HEK293 (cell line): ENCODE results near the gene GRHL3.
A peak's percentile ranks its signal among the peaks of the same experiment; 100 is the strongest.

ENCODE experiments used
- BCL11B ChIP-seq: fragments of 450-650 bp; formaldehyde crosslinking; IDR thresholded peaks from 2 replicates; pipeline ENCODE4 v1.5.1; 2016; ENCODE audit warnings: low read depth, missing biosample characterization, missing genetic modification characterization
- GLI4 ChIP-seq: fragments of 450-650 bp; formaldehyde crosslinking; IDR thresholded peaks from 2 replicates; pipeline ENCODE4 v1.5.1; 2016; ENCODE audit warnings: missing biosample characterization, missing genetic modification characterization
- HOXD13 ChIP-seq: sonication (generic); formaldehyde crosslinking; IDR thresholded peaks from 2 replicates; pipeline ENCODE4 v1.8.0; 2022; ENCODE audit warnings: missing genetic modification reagents, borderline replicate concordance
- KLF10 ChIP-seq: fragments of 450-650 bp; IDR thresholded peaks from 2 replicates; pipeline ENCODE4 v1.5.1; 2018; ENCODE audit warnings: missing biosample characterization, mild to moderate bottlenecking, missing genetic modification characterization
- KLF17 ChIP-seq: fragments of 450-650 bp; formaldehyde crosslinking; IDR thresholded peaks from 2 replicates; pipeline ENCODE4 v1.5.1; 2016; ENCODE audit warnings: missing biosample characterization, missing genetic modification characterization
- PRDM2 ChIP-seq: fragments of 450-650 bp; formaldehyde crosslinking; IDR thresholded peaks from 2 replicates; pipeline ENCODE4 v1.5.1; 2016; ENCODE audit warnings: missing biosample characterization, missing genetic modification characterization, borderline replicate concordance
- RBAK ChIP-seq: fragments of 450-650 bp; formaldehyde crosslinking; IDR thresholded peaks from 2 replicates; pipeline ENCODE4 v1.5.1; 2016; ENCODE audit warnings: missing biosample characterization, missing genetic modification characterization
- REPIN1 ChIP-seq: fragments of 450-650 bp; formaldehyde crosslinking; IDR thresholded peaks from 2 replicates; pipeline ENCODE4 v1.5.1; 2017; ENCODE audit warnings: missing biosample characterization, missing genetic modification characterization, low read depth
- SALL2 ChIP-seq: fragments of 450-650 bp; formaldehyde crosslinking; IDR thresholded peaks from 2 replicates; pipeline ENCODE4 v1.5.0; 2017; ENCODE audit warnings: missing biosample characterization, mild to moderate bottlenecking, missing genetic modification characterization, borderline replicate concordance
- SP2 ChIP-seq: fragments of 450-650 bp; formaldehyde crosslinking; IDR thresholded peaks from 2 replicates; pipeline ENCODE4 v1.5.1; 2016; ENCODE audit warnings: missing biosample characterization, missing genetic modification characterization
- TCF7L2 ChIP-seq: IDR thresholded peaks from 2 replicates; pipeline ENCODE4 v1.6.1; 2011; ENCODE audit warnings: low read depth, mild to moderate bottlenecking, inconsistent platforms, low read length, moderate library complexity, borderline replicate concordance
- YY2 ChIP-seq: fragments of 450-650 bp; formaldehyde crosslinking; IDR thresholded peaks from 2 replicates; pipeline ENCODE4 v1.5.1; 2016; ENCODE audit warnings: missing biosample characterization, missing genetic modification characterization
- ZBTB17 ChIP-seq: fragments of 450-650 bp; formaldehyde crosslinking; IDR thresholded peaks from 2 replicates; pipeline ENCODE4 v1.5.1; 2016; ENCODE audit warnings: missing biosample characterization, missing genetic modification characterization
- ZBTB8A ChIP-seq: fragments of 450-650 bp; formaldehyde crosslinking; IDR thresholded peaks from 2 replicates; pipeline ENCODE4 v1.5.1; 2016; ENCODE audit warnings: missing biosample characterization, missing genetic modification characterization
- ZNF10 ChIP-seq: fragments of 450-650 bp; formaldehyde crosslinking; IDR thresholded peaks from 2 replicates; pipeline ENCODE4 v1.5.1; 2017; ENCODE audit warnings: missing biosample characterization, missing genetic modification characterization
- ZNF16 ChIP-seq: fragments of 450-650 bp; formaldehyde crosslinking; IDR thresholded peaks from 2 replicates; pipeline ENCODE4 v1.5.1; 2016; ENCODE audit warnings: low read depth, missing biosample characterization, missing genetic modification characterization
- ZNF211 ChIP-seq: fragments of 450-650 bp; formaldehyde crosslinking; IDR thresholded peaks from 2 replicates; pipeline ENCODE4 v1.5.1; 2016; ENCODE audit warnings: low read depth, missing biosample characterization, missing genetic modification characterization
- ZNF24 ChIP-seq: fragments of 450-650 bp; formaldehyde crosslinking; IDR thresholded peaks from 2 replicates; pipeline ENCODE4 v1.5.1; 2016; ENCODE audit warnings: missing biosample characterization, missing genetic modification characterization
- ZNF324 ChIP-seq: fragments of 450-650 bp; formaldehyde crosslinking; IDR thresholded peaks from 2 replicates; pipeline ENCODE4 v1.5.1; 2016; ENCODE audit warnings: missing biosample characterization, missing genetic modification characterization
- ZNF404 ChIP-seq: fragments of 450-650 bp; formaldehyde crosslinking; IDR thresholded peaks from 2 replicates; pipeline ENCODE4 v1.5.1; 2017; ENCODE audit warnings: missing biosample characterization, missing genetic modification characterization
- ZNF416 ChIP-seq: fragments of 450-650 bp; formaldehyde crosslinking; IDR thresholded peaks from 2 replicates; pipeline ENCODE4 v1.5.1; 2016; ENCODE audit warnings: missing biosample characterization, missing genetic modification characterization
- ZNF433 ChIP-seq: fragments of 450-650 bp; formaldehyde crosslinking; IDR thresholded peaks from 2 replicates; pipeline ENCODE4 v1.5.1; 2016; ENCODE audit warnings: missing biosample characterization, missing genetic modification characterization, low read depth
- ZNF501 ChIP-seq: fragments of 450-650 bp; formaldehyde crosslinking; IDR thresholded peaks from 2 replicates; pipeline ENCODE4 v1.5.1; 2016; ENCODE audit warnings: missing biosample characterization, missing genetic modification characterization
- ZNF571 ChIP-seq: fragments of 450-650 bp; formaldehyde crosslinking; IDR thresholded peaks from 2 replicates; pipeline ENCODE4 v1.5.0; 2017; ENCODE audit warnings: missing biosample characterization, missing genetic modification characterization
- TF ChIP-seq, protein P1 (sequence below): fragments of 450-650 bp; formaldehyde crosslinking; IDR thresholded peaks from 2 replicates; pipeline ENCODE4 v1.5.1; 2016; ENCODE audit warnings: missing biosample characterization, missing genetic modification characterization
- TF ChIP-seq, protein P2 (sequence below): fragments of 450-650 bp; formaldehyde crosslinking; IDR thresholded peaks from 2 replicates; pipeline ENCODE4 v1.5.1; 2016; ENCODE audit warnings: missing biosample characterization, missing genetic modification characterization
- TF ChIP-seq, protein P3 (sequence below): fragments of 450-650 bp; formaldehyde crosslinking; IDR thresholded peaks from 2 replicates; pipeline ENCODE4 v1.5.1; 2016; ENCODE audit warnings: missing biosample characterization, missing genetic modification characterization

GRHL3 gene

GRCh38 chr1:24289937-24290595 is 29.1 kb upstream of the GRHL3 start (continued):
- TF ChIP-seq SP2: no peak
- TF ChIP-seq GLI4 (tag by site-specific recombination): no peak
- TF ChIP-seq ZNF416 (tag by site-specific recombination): no peak
- no peak for TF ChIP-seq ZNF433 (tag by site-specific recombination)
- TF ChIP-seq PRDM2: no peak
- TF ChIP-seq REPIN1 (tag by site-specific recombination): no peak
- peak; percentile 49; the same call in 1 of the 2 replicates for TF ChIP-seq KLF17 (tag by site-specific recombination)
- TF ChIP-seq ZNF501 (tag by site-specific recombination): no peak; the same call in 1 of the 2 replicates
- TF ChIP-seq ZNF404 (tag by site-specific recombination): no peak
- no peak for TF ChIP-seq RBAK (tag by site-specific recombination)
- TF ChIP-seq, protein P1, sequence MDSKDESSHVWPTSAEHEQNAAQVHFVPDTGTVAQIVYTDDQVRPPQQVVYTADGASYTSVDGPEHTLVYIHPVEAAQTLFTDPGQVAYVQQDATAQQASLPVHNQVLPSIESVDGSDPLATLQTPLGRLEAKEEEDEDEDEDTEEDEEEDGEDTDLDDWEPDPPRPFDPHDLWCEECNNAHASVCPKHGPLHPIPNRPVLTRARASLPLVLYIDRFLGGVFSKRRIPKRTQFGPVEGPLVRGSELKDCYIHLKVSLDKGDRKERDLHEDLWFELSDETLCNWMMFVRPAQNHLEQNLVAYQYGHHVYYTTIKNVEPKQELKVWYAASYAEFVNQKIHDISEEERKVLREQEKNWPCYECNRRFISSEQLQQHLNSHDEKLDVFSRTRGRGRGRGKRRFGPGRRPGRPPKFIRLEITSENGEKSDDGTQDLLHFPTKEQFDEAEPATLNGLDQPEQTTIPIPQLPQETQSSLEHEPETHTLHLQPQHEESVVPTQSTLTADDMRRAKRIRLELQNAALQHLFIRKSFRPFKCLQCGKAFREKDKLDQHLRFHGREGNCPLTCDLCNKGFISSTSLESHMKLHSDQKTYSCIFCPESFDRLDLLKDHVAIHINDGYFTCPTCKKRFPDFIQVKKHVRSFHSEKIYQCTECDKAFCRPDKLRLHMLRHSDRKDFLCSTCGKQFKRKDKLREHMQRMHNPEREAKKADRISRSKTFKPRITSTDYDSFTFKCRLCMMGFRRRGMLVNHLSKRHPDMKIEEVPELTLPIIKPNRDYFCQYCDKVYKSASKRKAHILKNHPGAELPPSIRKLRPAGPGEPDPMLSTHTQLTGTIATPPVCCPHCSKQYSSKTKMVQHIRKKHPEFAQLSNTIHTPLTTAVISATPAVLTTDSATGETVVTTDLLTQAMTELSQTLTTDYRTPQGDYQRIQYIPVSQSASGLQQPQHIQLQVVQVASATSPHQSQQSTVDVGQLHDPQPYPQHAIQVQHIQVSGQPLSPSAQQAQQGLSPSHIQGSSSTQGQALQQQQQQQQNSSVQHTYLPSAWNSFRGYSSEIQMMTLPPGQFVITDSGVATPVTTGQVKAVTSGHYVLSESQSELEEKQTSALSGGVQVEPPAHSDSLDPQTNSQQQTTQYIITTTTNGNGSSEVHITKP (tag by site-specific recombination): peak; percentile 78
- TF ChIP-seq, protein P2, sequence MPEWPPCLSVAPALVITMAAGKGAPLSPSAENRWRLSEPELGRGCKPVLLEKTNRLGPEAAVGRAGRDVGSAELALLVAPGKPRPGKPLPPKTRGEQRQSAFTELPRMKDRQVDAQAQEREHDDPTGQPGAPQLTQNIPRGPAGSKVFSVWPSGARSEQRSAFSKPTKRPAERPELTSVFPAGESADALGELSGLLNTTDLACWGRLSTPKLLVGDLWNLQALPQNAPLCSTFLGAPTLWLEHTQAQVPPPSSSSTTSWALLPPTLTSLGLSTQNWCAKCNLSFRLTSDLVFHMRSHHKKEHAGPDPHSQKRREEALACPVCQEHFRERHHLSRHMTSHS (tag by site-specific recombination): no peak
- TF ChIP-seq, protein P3, sequence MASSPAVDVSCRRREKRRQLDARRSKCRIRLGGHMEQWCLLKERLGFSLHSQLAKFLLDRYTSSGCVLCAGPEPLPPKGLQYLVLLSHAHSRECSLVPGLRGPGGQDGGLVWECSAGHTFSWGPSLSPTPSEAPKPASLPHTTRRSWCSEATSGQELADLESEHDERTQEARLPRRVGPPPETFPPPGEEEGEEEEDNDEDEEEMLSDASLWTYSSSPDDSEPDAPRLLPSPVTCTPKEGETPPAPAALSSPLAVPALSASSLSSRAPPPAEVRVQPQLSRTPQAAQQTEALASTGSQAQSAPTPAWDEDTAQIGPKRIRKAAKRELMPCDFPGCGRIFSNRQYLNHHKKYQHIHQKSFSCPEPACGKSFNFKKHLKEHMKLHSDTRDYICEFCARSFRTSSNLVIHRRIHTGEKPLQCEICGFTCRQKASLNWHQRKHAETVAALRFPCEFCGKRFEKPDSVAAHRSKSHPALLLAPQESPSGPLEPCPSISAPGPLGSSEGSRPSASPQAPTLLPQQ: peak; percentile 67; the same call in 1 of the 2 replicates
- TF ChIP-seq ZNF16 (tag by site-specific recombination): no peak
- no peak for TF ChIP-seq SALL2
- TF ChIP-seq ZBTB17 (tag by site-specific recombination): peak; percentile 87
- no peak for TF ChIP-seq BCL11B (tag by site-specific recombination)
- no peak for TF ChIP-seq ZNF571 (tag by site-specific recombination)
- TF ChIP-seq HOXD13 (CRISPR knock-in tag): no peak
- TF ChIP-seq ZNF10: peak; percentile 71; the same call in 1 of the 2 replicates
- peak; percentile 81 for TF ChIP-seq ZNF24
- TF ChIP-seq ZNF211 (tag by site-specific recombination): no peak
- TF ChIP-seq ZBTB8A (tag by site-specific recombination): peak; percentile 97
- TF ChIP-seq ZNF324: peak; percentile 81; the same call in 1 of the 2 replicates
- no peak for TF ChIP-seq TCF7L2
- no peak for TF ChIP-seq YY2 (tag by site-specific recombination)
- TF ChIP-seq KLF10 (tag by site-specific recombination): peak; percentile 52
